ENCODE measurements around the gene WDFY3. TPM values are rescaled to one million over a fixed set of nuclear protein-coding genes. Genes with fewer than 3 reads are reported as not detected.
A peak's percentile ranks its signal among the peaks of the same experiment; 100 is the strongest.

The WDFY3 gene
- polyA plus RNA-seq, 2 of the 4 experiments (the other 2 are of a cell fraction), result 6.6 to 25.1 TPM

- TF ChIP-seq FOSL2 (IDR thresholded peaks at IDR 0.05) (no peak), FOSL2 (CRISPR knock-in tag; IDR thresholded peaks at IDR 0.05) (peak; percentile 19; the same call in 1 of the 2 replicates), FOXS1 (CRISPR knock-in tag; IDR thresholded peaks at IDR 0.05) (no peak), ATOH8 (CRISPR knock-in tag; IDR thresholded peaks at IDR 0.05; ENCODE audit: low read depth) (no peak), HDAC2 (IDR thresholded peaks at IDR 0.05) (no peak)
- TF ChIP-seq, protein P1, sequence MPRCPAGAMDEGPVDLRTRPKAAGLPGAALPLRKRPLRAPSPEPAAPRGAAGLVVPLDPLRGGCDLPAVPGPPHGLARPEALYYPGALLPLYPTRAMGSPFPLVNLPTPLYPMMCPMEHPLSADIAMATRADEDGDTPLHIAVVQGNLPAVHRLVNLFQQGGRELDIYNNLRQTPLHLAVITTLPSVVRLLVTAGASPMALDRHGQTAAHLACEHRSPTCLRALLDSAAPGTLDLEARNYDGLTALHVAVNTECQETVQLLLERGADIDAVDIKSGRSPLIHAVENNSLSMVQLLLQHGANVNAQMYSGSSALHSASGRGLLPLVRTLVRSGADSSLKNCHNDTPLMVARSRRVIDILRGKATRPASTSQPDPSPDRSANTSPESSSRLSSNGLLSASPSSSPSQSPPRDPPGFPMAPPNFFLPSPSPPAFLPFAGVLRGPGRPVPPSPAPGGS (IDR thresholded peaks at IDR 0.05), result no peak
- no peak for DNase-seq (ENCODE audit: low read depth in 1 of 2, low spot score in 1 of 2)
- Histone ChIP-seq H3K9me3 (peaks cover 27% of the 10 kb centered on the region), H3K4me2 (peak overlapping the region; percentile 23; the same call in 2 of the 3 replicates), H3K27ac (no peak overlapping the region), H3K4me1 (peaks cover 6% of the 10 kb centered on the region; the same call in 1 of the 3 replicates), H3K4me3 (no peak overlapping the region)
- ChIA-PET CTCF (no interaction called here), POLR2A (no interaction called here)
- no peak for FAIRE-seq
- 35% methylated on average over 2 of the region's 2 CpGs for WGBS (ENCODE audit: missing lambda C conversion rate)
- ATAC-seq, result no peak
These were observed 28.2 kb downstream of the WDFY3 start for GRCh38 chr4:84938316-84938715.

DNA sequence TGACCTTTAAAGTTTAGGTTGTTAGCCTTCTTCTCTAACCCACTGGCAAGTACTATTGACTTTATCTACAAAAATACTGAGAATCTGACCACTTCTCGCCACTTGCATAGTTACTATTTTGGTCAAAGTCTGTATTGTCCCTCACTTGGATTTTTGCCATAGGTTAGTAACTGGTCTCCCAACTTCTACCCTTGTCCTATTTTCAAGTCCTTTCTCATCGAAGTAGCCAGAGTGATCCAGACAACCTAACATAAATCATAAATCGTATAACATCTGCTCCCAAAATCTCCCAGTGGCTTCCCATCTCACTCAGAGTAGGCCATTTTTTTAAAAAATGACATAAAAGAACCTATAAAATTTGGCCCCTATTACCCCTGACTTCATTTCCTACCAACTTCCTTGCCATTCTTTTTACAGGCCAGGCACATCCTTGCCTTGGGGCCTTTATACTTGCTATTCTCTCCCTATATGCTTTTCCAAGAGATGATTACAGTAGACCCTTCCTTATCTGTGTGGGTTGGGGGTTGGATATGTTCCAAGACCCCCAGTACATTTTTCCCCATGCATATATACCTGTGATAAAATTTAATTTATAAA lies 29.0 kb downstream of the WDFY3 start:
- no peak overlapping the region for H3K4me2 ChIP-seq
- WGBS (ENCODE audit: missing lambda C conversion rate), result 94% methylated on average over 3 of the region's 3 CpGs
- H3K4me1 ChIP-seq, result peaks cover 6% of the 10 kb centered on the region; the same call in 1 of the 3 replicates
- ChIA-PET CTCF (no interaction called here), POLR2A (no interaction called here)
- FAIRE-seq, result no peak
- TF ChIP-seq CBX8 (IDR thresholded peaks at IDR 0.05), result no peak
- TF ChIP-seq MAZ (IDR thresholded peaks at IDR 0.05; ENCODE audit: borderline replicate concordance, low read depth, low read length), result no peak
- no peak for TF ChIP-seq PHF8 (IDR thresholded peaks at IDR 0.05; ENCODE audit: borderline replicate concordance, low read depth)
- TF ChIP-seq FOSB (CRISPR knock-in tag; IDR thresholded peaks at IDR 0.05), result no peak
- no peak for TF ChIP-seq HOXB13 (CRISPR knock-in tag; IDR thresholded peaks at IDR 0.05; ENCODE audit: low read depth)
- no peak for TF ChIP-seq RARB (CRISPR knock-in tag; IDR thresholded peaks at IDR 0.05)
- TF ChIP-seq TFCP2L1 (CRISPR knock-in tag; IDR thresholded peaks at IDR 0.05), result no peak
- TF ChIP-seq RAD21 (conservative IDR thresholded peaks at IDR 0.05 in 1 of 2, IDR thresholded peaks at IDR 0.05 in 1 of 2), result no peak
- TF ChIP-seq, protein P2, sequence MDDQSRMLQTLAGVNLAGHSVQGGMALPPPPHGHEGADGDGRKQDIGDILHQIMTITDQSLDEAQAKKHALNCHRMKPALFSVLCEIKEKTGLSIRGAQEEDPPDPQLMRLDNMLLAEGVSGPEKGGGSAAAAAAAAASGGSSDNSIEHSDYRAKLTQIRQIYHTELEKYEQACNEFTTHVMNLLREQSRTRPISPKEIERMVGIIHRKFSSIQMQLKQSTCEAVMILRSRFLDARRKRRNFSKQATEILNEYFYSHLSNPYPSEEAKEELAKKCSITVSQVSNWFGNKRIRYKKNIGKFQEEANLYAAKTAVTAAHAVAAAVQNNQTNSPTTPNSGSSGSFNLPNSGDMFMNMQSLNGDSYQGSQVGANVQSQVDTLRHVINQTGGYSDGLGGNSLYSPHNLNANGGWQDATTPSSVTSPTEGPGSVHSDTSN (IDR thresholded peaks at IDR 0.05), result no peak
- TF ChIP-seq ATOH8 (CRISPR knock-in tag; IDR thresholded peaks at IDR 0.05; ENCODE audit: low read depth), result no peak
- no peak for TF ChIP-seq CBX2 (IDR thresholded peaks at IDR 0.05; ENCODE audit: borderline replicate concordance, low read depth)
- ATAC-seq, result no peak
- H3K4me3 ChIP-seq, result no peak overlapping the region
- no peak overlapping the region for H3K27ac ChIP-seq
- H3K9me3 ChIP-seq, result peaks cover 21% of the 10 kb centered on the region
- no peak for DNase-seq (ENCODE audit: low read depth in 1 of 2, low spot score in 1 of 2)

GRCh38 chr4:84936123-84936522 lies 30.4 kb downstream of the WDFY3 start:
- POLR2A ChIA-PET, result no interaction called here
- H3K9me3 ChIP-seq, result peaks cover 11% of the 10 kb centered on the region; the same call in 2 of the 3 replicates
- H3K4me1 ChIP-seq, result peaks cover 6% of the 10 kb centered on the region; the same call in 1 of the 3 replicates
- H3K27ac ChIP-seq, result no peak overlapping the region
- ATAC-seq, result no peak
- H3K4me3 ChIP-seq, result no peak overlapping the region
- no peak for DNase-seq (ENCODE audit: low read depth in 1 of 2, low spot score in 1 of 2)
- FAIRE-seq, result no peak
- H3K4me2 ChIP-seq, result no peak overlapping the region
- no peak for TF ChIP-seq GATA3 (IDR thresholded peaks at IDR 0.05; ENCODE audit: borderline replicate concordance)
- no peak for TF ChIP-seq HMGXB4 (CRISPR knock-in tag; IDR thresholded peaks at IDR 0.05; ENCODE audit: borderline replicate concordance)
- TF ChIP-seq HOXA7 (CRISPR knock-in tag; IDR thresholded peaks at IDR 0.05), result no peak
- TF ChIP-seq POLR2A (IDR thresholded peaks at IDR 0.05; ENCODE audit: low read length), result no peak
- 80% methylated on average over 2 of the region's 2 CpGs for WGBS (ENCODE audit: missing lambda C conversion rate)
- CTCF ChIA-PET, result no interaction called here
